Endometrium (tissue), 2 donors: ENCODE results near the gene MAPK14.

Experiments
- FAIRE-seq: peaks from 2 replicates; lab custom pipeline; 2012; peaks lifted over from hg19 to GRCh38; lab: Jason Lieb, UNC
- donor health status: control.
- donor health status: control.

Gene MAPK14

GRCh38 chr6:36104836-36105235, 77.2 kb downstream of the MAPK14 start:
- no peak for FAIRE-seq

GRCh38 chr6:36109092-36109491, 81.5 kb downstream of the MAPK14 start:
- FAIRE-seq = no peak

GRCh38 chr6:36110050-36110449, 82.4 kb downstream of the MAPK14 start:
- FAIRE-seq = no peak

DNA sequence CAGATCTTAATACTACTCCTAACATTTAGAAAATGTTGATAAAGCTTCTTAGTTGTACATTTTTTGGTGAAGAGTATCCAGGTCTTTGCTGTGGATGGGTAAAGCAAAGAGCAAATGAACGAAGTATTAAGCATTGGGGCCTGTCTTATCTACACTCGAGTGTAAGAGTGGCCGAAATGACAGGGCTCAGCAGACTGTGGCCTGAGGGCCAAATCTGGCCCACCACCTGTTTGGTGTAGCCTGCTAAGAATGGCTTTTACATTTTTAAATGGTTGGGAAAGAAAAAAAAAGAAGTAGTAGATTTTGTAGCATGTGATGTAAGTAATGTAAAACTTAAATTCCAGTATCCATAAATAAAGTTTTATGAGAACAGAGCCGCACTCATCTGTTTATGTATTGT, 83.3 kb downstream of the MAPK14 start:
- FAIRE-seq = no peak

DNA sequence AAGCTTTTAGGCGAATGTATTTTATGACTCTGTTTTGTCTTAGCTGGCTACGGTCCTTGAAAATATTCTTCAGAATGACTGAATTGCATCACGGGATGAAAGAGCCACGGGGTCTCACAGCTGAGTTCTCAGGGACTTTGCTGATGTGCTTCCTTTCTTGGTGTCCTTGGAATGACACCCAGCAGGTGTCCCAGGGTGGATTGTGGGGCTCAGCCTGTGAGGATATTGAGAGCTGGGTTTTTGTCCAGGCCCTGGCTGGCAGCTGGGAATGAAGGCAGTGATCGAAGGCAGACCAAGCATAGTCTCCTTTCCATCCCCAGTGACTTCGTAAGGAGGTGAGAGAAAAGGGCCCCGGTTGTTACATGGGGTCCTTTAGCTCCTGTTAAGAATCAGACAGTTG, 83.9 kb downstream of the MAPK14 start:
- no peak for FAIRE-seq

GRCh38 chr6:36113049-36113448, 85.4 kb downstream of the MAPK14 start:
- no peak for FAIRE-seq

DNA sequence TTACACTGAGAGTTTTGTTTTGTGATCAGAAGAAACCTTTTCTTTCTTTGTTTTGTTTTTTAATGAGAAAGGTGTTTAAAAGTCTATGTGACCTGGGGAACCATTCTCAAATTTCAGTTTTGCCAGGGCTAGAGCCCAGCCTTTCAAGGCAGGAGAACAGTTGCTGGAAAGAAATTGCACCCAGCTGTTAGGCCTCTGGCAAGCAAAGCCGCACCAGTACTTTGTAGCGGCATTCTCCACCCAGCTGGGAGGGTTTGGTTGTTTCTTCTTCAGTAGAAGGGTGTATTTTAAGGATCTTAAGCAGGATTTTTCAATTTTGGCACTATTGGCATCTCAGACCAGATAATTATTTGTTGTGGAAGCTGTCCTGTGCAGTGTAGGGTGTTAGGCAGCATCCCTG, 86.1 kb downstream of the MAPK14 start:
- no peak for FAIRE-seq

- no peak for FAIRE-seq
Measured at GRCh38 chr6:36114798-36115408, 87.3 kb downstream of the MAPK14 start.

GRCh38 chr6:36115412-36115811, 87.8 kb downstream of the MAPK14 start:
- FAIRE-seq = no peak

DNA sequence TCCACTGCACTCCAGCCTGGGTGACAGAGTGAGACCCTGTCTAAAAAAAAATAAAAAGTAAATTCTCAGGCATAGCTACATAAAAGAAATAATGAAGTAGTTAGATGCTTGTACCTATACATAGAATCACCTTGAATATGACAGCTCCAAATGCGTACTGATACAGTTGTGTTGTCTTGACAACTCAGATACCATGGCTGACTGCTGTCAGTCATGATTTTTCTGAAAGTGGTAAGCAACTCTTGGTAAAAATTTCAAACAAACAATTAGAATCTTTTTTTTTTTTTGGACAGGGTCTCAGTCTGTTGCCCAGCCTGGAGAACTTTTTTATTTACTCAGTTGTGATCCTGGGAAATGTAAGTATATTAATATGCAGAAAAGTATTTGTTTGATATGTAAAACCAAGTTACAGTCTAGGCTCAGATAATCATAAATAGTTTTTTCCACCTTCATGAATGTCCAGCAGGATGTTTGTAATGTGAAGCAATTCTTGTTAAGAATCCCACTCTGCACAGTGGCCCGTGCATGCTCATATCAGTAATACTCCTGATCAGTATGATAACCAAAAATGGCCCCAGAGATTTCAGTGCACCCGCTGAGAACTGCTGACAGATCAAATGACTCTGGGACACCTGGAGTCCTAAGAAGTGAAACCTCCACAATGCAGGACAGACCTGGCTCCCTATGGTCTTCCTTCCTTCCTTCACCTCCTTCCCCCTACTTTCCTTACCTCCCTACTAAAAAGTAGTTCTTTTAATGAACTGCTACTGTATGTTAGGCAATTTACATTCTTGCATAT, 88.7 kb downstream of the MAPK14 start:
- no peak for FAIRE-seq

- FAIRE-seq = no peak
Measured at GRCh38 chr6:36116943-36117342, 89.3 kb downstream of the MAPK14 start.

- FAIRE-seq = no peak
Measured at GRCh38 chr6:36117658-36118549, 90.3 kb downstream of the MAPK14 start.

- no peak for FAIRE-seq
Measured at GRCh38 chr6:36118550-36119107, 91.0 kb downstream of the MAPK14 start.

DNA sequence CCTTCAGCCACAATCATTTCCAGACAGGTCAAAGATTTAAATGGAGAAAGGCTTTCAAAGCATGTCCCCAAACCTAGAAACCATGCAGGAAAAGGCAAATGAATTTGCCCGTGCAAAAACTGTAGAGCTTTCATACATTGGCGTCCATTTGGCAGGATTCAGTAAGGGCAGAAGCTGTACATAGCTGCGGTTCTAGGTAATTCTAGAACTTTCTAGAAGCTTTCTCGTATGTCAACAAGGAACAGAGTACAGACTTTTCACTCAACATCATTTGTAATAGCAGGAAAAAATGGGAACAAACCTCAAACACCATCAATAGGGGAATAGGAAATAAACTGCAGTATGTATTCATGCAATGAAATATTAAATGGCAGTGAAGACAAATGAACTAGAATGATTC, 91.6 kb downstream of the MAPK14 start:
- FAIRE-seq = no peak

DNA sequence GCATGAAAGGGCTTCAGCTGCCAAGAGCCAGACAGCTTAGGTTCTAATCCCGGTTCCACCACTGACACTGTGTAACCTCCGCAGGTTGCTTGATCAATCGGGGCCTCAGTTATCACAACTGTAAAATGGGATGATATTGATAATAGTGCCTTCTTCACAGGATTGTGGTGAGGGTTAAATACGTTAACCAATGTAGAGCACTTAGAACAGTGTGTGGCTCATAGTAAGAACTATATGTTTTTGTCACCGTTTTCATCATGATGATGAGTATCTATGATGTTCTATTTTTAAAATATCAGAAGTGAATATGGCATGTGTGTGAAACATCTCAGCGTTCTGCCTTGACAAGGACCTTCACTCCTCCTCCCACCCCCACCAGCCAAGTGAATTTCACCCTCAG, 92.4 kb downstream of the MAPK14 start:
- no peak for FAIRE-seq

DNA sequence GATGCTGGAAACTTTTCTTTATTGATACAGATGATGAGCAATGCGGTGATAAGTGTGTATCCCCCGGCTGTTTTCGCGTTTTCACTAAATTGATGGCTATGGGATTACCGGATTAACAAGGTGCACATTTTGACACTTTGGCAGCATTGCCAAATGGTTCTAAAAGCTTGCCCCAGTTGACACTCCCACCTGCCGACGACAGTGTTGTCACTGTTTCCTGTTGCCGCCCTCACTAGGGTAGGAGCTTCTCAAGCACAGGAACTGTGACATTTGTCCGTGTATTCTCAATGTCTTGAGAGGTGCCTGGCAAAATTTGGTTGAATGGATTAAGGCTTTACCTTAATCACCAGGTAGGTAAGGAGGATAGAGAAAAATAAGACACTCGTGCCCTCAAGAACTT, 92.9 kb downstream of the MAPK14 start:
- FAIRE-seq = no peak

GRCh38 chr6:36120979-36121786, 93.6 kb downstream of the MAPK14 start:
- no peak for FAIRE-seq

DNA sequence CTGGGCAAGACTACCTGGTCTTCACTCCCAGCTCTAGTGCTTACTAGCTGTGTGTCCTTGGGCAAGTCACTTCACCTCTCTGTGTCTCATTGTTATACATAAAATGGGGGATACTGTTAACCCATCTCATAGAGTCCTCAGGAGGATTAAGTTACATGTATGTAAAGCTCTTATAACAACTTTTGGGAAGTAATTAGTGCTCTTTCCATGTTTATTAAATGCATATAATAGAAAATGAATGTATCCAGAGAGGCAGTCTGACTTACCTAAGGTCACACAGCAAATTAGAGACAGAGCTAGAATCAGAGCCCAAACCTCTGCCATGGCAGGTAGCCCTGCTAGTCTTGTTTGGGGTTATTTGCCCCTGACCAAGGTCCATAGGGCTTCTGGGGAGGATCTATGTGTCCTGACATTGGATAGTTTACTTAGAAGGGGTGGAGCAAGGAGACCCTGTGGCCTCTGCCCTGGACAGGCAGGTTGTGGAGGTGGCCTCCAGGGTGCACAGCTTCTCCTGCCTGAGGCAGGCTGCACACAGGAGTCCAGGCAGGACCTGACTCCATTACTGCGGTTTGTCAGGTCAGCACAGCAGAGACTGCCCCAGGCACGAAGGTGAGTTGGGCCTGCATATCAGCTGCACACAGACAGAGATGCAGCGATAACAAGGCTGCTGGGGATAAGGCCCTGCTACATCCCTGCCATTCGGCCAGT, 94.3 kb downstream of the MAPK14 start:
- FAIRE-seq = no peak

DNA sequence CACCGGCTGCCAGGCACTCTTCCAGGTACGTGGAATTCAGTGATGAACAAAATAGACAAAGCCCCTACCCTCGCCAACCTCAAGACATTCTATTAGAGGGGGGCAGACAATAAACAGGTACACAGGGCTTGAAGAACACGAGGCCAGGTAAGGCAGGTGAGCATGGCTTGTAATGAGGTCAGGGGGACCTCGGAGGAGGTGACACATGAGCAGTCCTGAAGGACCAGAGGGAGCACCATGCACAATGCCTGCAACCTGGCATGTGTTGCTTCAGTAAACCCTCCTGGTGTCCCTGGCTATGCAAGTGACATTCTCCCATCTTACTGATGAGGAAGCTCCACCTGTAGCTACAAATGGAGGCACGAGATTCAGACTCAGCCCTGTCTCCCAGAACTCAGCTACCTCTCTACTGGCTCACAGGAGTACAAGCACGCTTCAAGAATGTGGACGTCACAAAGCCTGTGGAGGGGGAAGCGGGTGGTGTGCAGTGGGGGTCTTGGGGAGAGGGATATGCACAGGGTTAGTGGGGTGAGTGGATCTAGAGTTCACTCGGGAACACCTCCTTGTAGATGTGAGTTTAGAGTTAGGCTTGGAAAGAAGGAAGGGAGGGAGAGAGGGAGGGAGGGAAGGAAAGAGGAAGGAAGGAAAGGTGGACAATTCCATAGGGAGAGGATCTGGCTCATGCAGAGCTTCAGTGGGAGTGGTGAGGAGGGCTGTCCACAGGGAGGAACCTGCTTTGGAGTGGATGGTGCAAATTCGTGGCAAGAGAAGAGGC, 95.1 kb downstream of the MAPK14 start:
- FAIRE-seq = no peak
